ENCODE results near the gene TSPOAP1.

DNA sequence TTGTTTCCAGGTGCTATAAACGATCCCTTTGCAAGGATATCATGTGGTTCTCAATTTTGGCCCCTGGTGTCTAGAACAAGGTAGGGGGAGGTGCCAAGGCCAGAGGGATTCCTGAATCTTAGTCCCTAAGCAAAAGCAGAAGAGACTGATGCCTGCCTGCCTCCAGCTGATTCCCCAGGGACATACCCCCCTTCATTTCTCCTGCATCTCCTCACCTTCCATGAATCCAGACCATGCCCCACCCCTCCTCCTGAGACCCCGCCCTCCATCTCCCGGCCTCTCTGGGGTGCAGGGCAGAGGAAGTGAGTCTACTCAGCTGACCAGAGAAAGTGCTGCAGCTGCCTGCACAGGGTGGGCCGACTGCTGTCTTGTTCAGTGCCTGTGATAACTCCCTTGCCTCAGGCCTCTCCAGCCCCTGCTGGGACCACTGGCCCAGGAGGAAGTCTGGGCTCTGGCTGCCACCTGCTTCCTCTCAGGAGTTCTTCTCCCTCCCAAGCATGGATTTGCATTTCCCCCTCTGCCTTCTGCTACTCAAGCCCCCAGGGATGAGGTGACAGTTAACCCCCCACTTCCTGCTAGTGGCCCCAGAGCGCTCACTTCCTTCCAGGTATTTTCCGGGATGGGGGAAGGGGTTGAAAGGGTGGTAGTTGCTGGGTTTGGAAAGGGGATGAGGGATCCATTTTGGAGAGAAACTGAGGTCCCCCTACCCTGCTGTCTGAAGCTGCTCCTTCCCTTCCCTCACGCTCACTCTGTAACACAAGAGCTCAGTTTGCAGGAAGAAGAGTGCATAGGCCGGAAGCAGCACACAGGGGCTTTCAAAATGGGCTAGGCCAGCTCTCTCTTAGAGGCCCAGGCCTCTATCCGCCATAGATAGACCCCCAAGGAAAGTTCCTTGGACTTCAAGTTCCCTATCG lies 10.5 kb upstream of the TSPOAP1 start:
- TF ChIP-seq, protein P1, sequence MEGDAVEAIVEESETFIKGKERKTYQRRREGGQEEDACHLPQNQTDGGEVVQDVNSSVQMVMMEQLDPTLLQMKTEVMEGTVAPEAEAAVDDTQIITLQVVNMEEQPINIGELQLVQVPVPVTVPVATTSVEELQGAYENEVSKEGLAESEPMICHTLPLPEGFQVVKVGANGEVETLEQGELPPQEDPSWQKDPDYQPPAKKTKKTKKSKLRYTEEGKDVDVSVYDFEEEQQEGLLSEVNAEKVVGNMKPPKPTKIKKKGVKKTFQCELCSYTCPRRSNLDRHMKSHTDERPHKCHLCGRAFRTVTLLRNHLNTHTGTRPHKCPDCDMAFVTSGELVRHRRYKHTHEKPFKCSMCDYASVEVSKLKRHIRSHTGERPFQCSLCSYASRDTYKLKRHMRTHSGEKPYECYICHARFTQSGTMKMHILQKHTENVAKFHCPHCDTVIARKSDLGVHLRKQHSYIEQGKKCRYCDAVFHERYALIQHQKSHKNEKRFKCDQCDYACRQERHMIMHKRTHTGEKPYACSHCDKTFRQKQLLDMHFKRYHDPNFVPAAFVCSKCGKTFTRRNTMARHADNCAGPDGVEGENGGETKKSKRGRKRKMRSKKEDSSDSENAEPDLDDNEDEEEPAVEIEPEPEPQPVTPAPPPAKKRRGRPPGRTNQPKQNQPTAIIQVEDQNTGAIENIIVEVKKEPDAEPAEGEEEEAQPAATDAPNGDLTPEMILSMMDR (conservative IDR thresholded peaks at IDR 0.05): no peak
- no peak for TF ChIP-seq ZFX (IDR thresholded peaks at IDR 0.05)
